ENCODE results near the gene SKIC2. TPM values are rescaled to one million over a fixed set of nuclear protein-coding genes. Genes with fewer than 3 reads are reported as not detected.

SKIC2 gene
- total and polyA plus RNA-seq, 2 donors (not counting 3 experiments of a cell fraction or from before 2014, with no cell fraction given), result 52.8 to 76.7 TPM

- Histone ChIP-seq H4K20me1 (replicated peaks; ENCODE audit: control insufficient read depth, extremely low read depth, insufficient read depth, low read length) (no peaks in the 10 kb centered on the region), H3K36me3 (ENCODE audit: control insufficient read depth in 2 of 2, extremely low read depth in 1 of 2, insufficient read depth in 2 of 2, low read length in 2 of 2) (no peaks in the 10 kb centered on the region), H3K27ac (ENCODE audit: insufficient read depth, low read depth, low read length) (no peak overlapping the region), H3K4me3 (replicated peaks in 1 of 3; ENCODE audit: insufficient read depth in 1 of 3, low read depth in 1 of 3, low read length in 3 of 3) (no peak overlapping the region), H3K27me3 (ENCODE audit: control insufficient read depth in 2 of 2, insufficient read depth in 2 of 2, low read length in 2 of 2) (peaks cover 9 to 13% of the 10 kb centered on the region in 2 experiments), H3K9ac (replicated peaks; ENCODE audit: extremely low read depth, insufficient read depth, low read length) (no peak overlapping the region), H3K9me1 (replicated peaks; ENCODE audit: control insufficient read depth, extremely low read depth, insufficient read depth, low read length) (no peaks in the 10 kb centered on the region), H2AFZ (ENCODE audit: low read depth, low read length) (no peak overlapping the region), H3K79me2 (ENCODE audit: control insufficient read depth, insufficient read depth, low read length) (no peaks in the 10 kb centered on the region), H3K9me3 (replicated peaks; ENCODE audit: control insufficient read depth, insufficient read depth, low read length) (no peaks in the 10 kb centered on the region), H3K4me1 (ENCODE audit: control insufficient read depth, extremely low read depth, insufficient read depth, low read length) (no peaks in the 10 kb centered on the region), H3K4me2 (ENCODE audit: insufficient read depth, low read length) (no peak overlapping the region)
- BruUV-seq (replicated peaks), result no TSS peak
- dilution Hi-C loops (cut with MboI; ENCODE audit: extremely low pct_ligation_motif_present, low sequenced_read_pairs) (no loop called here), intact Hi-C loops (cut with micrococcal nuclease) (no loop called here)
- ChIA-PET POLR2A (no interaction called here), CTCF (interaction anchor here (1.0 kb wide), 1 partner anchor 24 kb away, joined by 4 read pairs; no protein-coding TSS in a partner anchor)
- TF ChIP-seq EZH2 (IDR thresholded peaks at IDR 0.05; ENCODE audit: borderline replicate concordance, low read depth, low read length, severe bottlenecking), result no peak
- TF ChIP-seq FOS (IDR thresholded peaks at IDR 0.05; ENCODE audit: borderline replicate concordance, insufficient read depth, low read length), result no peak
- TF ChIP-seq, protein P1, sequence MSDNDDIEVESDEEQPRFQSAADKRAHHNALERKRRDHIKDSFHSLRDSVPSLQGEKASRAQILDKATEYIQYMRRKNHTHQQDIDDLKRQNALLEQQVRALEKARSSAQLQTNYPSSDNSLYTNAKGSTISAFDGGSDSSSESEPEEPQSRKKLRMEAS (IDR thresholded peaks at IDR 0.05; ENCODE audit: insufficient read depth, insufficient read length), result no peak
- no peak for TF ChIP-seq JUN (IDR thresholded peaks at IDR 0.05; ENCODE audit: borderline replicate concordance, insufficient read depth, insufficient read length, low read depth)
- no peak for TF ChIP-seq POLR2A (IDR thresholded peaks at IDR 0.05; ENCODE audit: low read depth, low read length)
- no peak for TF ChIP-seq MYC (IDR thresholded peaks at IDR 0.05; ENCODE audit: low read depth, low read length)
- TF ChIP-seq GATA2 (IDR thresholded peaks at IDR 0.05; ENCODE audit: insufficient read depth, insufficient read length, low read depth, low read length), result no peak
- TF ChIP-seq CTCF (IDR thresholded peaks at IDR 0.05; ENCODE audit: extremely low read depth in 1 of 2, insufficient read depth in 1 of 2, low read depth in 1 of 2, low read length in 2 of 2), result no peak
- TF ChIP-seq POLR2AphosphoS5 (IDR thresholded peaks at IDR 0.05; ENCODE audit: insufficient read depth, low read depth, low read length), result no peak
- DNase-seq (ENCODE audit: low read depth, low spot score) (no peak), FAIRE-seq (no peak)
These were observed 30.9 kb upstream of the SKIC2 start for GRCh38 chr6:31927863-31928671.
